ENCODE measurements around the gene TMEM222. TPM values are rescaled to one million over a fixed set of nuclear protein-coding genes. Genes with fewer than 3 reads are reported as not detected.

The TMEM222 gene
- total RNA-seq, 1 donor from 2014 or later, result 38.6 TPM

- H3K27ac Mint-ChIP-seq, result peak overlapping the region; percentile 47
- peaks cover 20% of the 10 kb centered on the region for H3K4me1 Mint-ChIP-seq (ENCODE audit: unreplicated experiment)
- no peak overlapping the region for H3K4me3 Mint-ChIP-seq
- no peak for TF ChIP-seq CTCF (conservative IDR thresholded peaks at IDR 0.05)
- H3K9me3 Mint-ChIP-seq, result no peaks in the 10 kb centered on the region
- peaks cover 4% of the 10 kb centered on the region for H3K36me3 Mint-ChIP-seq
- no peak for DNase-seq (ENCODE audit: extremely low spot score, unreplicated experiment)
- no peaks in the 10 kb centered on the region for H3K27me3 Mint-ChIP-seq
Observed at GRCh38 chr1:27314169-27314568, 7.8 kb upstream of the TMEM222 start.

GRCh38 chr1:27314737-27315136, 7.2 kb upstream of the TMEM222 start:
- Mint-ChIP-seq H3K27ac (peak overlapping the region; percentile 47), H3K9me3 (no peaks in the 10 kb centered on the region), H3K36me3 (peaks cover 4% of the 10 kb centered on the region), H3K27me3 (no peaks in the 10 kb centered on the region), H3K4me1 (ENCODE audit: unreplicated experiment) (peaks cover 24% of the 10 kb centered on the region), H3K4me3 (no peak overlapping the region)
- no peak for DNase-seq (ENCODE audit: extremely low spot score, unreplicated experiment)
- TF ChIP-seq CTCF (conservative IDR thresholded peaks at IDR 0.05), result no peak

GRCh38 chr1:27316860-27317259, 5.1 kb upstream of the TMEM222 start:
- Mint-ChIP-seq H3K9me3 (no peaks in the 10 kb centered on the region), H3K36me3 (no peaks in the 10 kb centered on the region), H3K27me3 (no peaks in the 10 kb centered on the region), H3K27ac (no peak overlapping the region), H3K4me1 (ENCODE audit: unreplicated experiment) (peaks cover 29% of the 10 kb centered on the region), H3K4me3 (no peak overlapping the region)
- no peak for DNase-seq (ENCODE audit: extremely low spot score, unreplicated experiment)
- no peak for TF ChIP-seq CTCF (conservative IDR thresholded peaks at IDR 0.05)

GRCh38 chr1:27318136-27318535, 3.8 kb upstream of the TMEM222 start:
- Mint-ChIP-seq H3K4me3 (peak overlapping the region; percentile 47), H3K36me3 (no peaks in the 10 kb centered on the region), H3K4me1 (ENCODE audit: unreplicated experiment) (peaks cover 30% of the 10 kb centered on the region), H3K27ac (peak overlapping the region; percentile 36), H3K27me3 (no peaks in the 10 kb centered on the region), H3K9me3 (no peaks in the 10 kb centered on the region)
- TF ChIP-seq CTCF (conservative IDR thresholded peaks at IDR 0.05), result no peak
- DNase-seq (ENCODE audit: extremely low spot score, unreplicated experiment), result no peak

GRCh38 chr1:27318596-27318995, 3.4 kb upstream of the TMEM222 start:
- no peak for DNase-seq (ENCODE audit: extremely low spot score, unreplicated experiment)
- no peaks in the 10 kb centered on the region for H3K9me3 Mint-ChIP-seq
- H3K27me3 Mint-ChIP-seq, result no peaks in the 10 kb centered on the region
- no peak for TF ChIP-seq CTCF (conservative IDR thresholded peaks at IDR 0.05)
- H3K36me3 Mint-ChIP-seq, result no peaks in the 10 kb centered on the region
- peaks cover 31% of the 10 kb centered on the region for H3K4me1 Mint-ChIP-seq (ENCODE audit: unreplicated experiment)
- H3K27ac Mint-ChIP-seq, result peak overlapping the region; percentile 36
- peak overlapping the region; percentile 47 for H3K4me3 Mint-ChIP-seq

Measured in type B pancreatic cell (in vitro differentiated cells).